Panc1 (cell line): ENCODE results near the gene DTYMK. TPM values are rescaled to one million over a fixed set of nuclear protein-coding genes. Genes with fewer than 3 reads are reported as not detected.

Experiments
- ATAC-seq: fragments of 200-7000 bp; cut with Tn5 transposase; 2 replicates; pipeline ENCODE4 v1.9.1; 2020; ENCODE audit warnings: mild to moderate bottlenecking, moderate library complexity
- BruUV-seq: library from RNA; stranded (reverse); fragments of 400-500 nt; replicated peaks from 2 replicates; lab custom pipeline; 2021; lab: Mats Ljungman, UMichigan
- CTCF ChIA-PET: fragments of 300-600 bp; sonication (Branson Sonifier 250); formaldehyde crosslinking; loops from one replicate; lab custom pipeline; 2022; ENCODE audit warnings: antibody characterized with exemption; lab: Charles Lee
- POLR2A ChIA-PET: fragments of 300-600 bp; sonication (Branson Sonifier 250); formaldehyde crosslinking; loops from one replicate; lab custom pipeline; 2022; ENCODE audit warnings: antibody characterized with exemption; lab: Charles Lee
- DNase-seq: peaks from one replicate; pipeline ENCODE4 v3.0.0-alpha.2; 2010; ENCODE audit warnings: low read depth, low spot score
- H3K27ac ChIP-seq: 2 replicates; pipeline ENCODE4 v1.5.1; 2011; ENCODE audit warnings: mild to moderate bottlenecking, low read length, inconsistent platforms
- H3K27me3 ChIP-seq: fragments of 200-500 bp; sonication (Bioruptor generic); 2 replicates; pipeline ENCODE4 v1.6.0; 2014; ENCODE audit warnings: low read length, inconsistent platforms; ENCODE audit not compliant: control insufficient read depth, insufficient read depth
- H3K36me3 ChIP-seq: fragments of 200-500 bp; sonication (Bioruptor generic); 2 replicates; pipeline ENCODE4 v1.5.1; 2014; ENCODE audit warnings: inconsistent platforms, mild to moderate bottlenecking, low read length, moderate library complexity; ENCODE audit not compliant: control insufficient read depth, insufficient read depth
- H3K4me1 ChIP-seq: 2 replicates; pipeline ENCODE4 v1.5.1; 2011; ENCODE audit warnings: inconsistent platforms, mild to moderate bottlenecking, low read length, moderate library complexity; ENCODE audit not compliant: control insufficient read depth, insufficient read depth
- H3K4me3 ChIP-seq, 2 experiments: 2 replicates each; pipeline ENCODE4 v1.5.1; 2011 to 2012; ENCODE audit warnings: low read depth in 2 of 2, low read length in 2 of 2, mild to moderate bottlenecking in 2 of 2, inconsistent platforms in 1 of 2, moderate library complexity in 1 of 2
- H3K9me3 ChIP-seq: fragments of 200-500 bp; sonication (Bioruptor generic); 2 replicates; pipeline ENCODE4 v1.5.1; 2014; ENCODE audit warnings: low read depth, mild to moderate bottlenecking, inconsistent platforms, low read length, moderate library complexity; ENCODE audit not compliant: control insufficient read depth, insufficient read depth
- CTCF ChIP-seq: fragments of 450-650 bp; IDR thresholded peaks from 2 replicates; pipeline ENCODE4 v1.5.1; 2017; ENCODE audit warnings: mild to moderate bottlenecking
- POLR2AphosphoS5 ChIP-seq: IDR thresholded peaks from 2 replicates; pipeline ENCODE4 v1.6.1; 2012; ENCODE audit warnings: mild to moderate bottlenecking, low read depth, low read length, moderate library complexity
- REST ChIP-seq, 2 experiments: IDR thresholded peaks; 2 replicates each; pipeline ENCODE4 v1.6.1; 2011 to 2012; ENCODE audit warnings: low read depth in 2 of 2, control low read depth in 1 of 2, low read length in 1 of 2, mild to moderate bottlenecking in 1 of 2, moderate library complexity in 1 of 2; ENCODE audit not compliant: insufficient read depth in 1 of 2
- SIN3A ChIP-seq: IDR thresholded peaks from 2 replicates; pipeline ENCODE4 v1.6.1; 2012; ENCODE audit warnings: low read depth, mild to moderate bottlenecking, low read length, moderate library complexity, borderline replicate concordance; ENCODE audit not compliant: insufficient read depth
- TCF7L2 ChIP-seq: IDR thresholded peaks from 2 replicates; pipeline ENCODE4 v1.6.1; 2011; ENCODE audit warnings: mild to moderate bottlenecking, low read depth, low read length, inconsistent platforms
- in situ Hi-C: cut with HindIII; loops from 2 replicates; pipeline ENCODE4 v1.10.0; 2016; ENCODE audit warnings: low sequenced_read_pairs, low pct_unique_long_range_greater_than_20kb
- intact Hi-C: fragments of 100-400 bp; cut with micrococcal nuclease; formaldehyde crosslinking; loops from one replicate; pipeline ENCODE4 v1.10.0; 2022; ENCODE audit not compliant: unreplicated experiment
- total RNA-seq: library from RNA; stranded (reverse); gene quantifications from one replicate; pipeline ENCODE4 v1.2.1, GENCODE V29; 2021; ENCODE audit not compliant: unreplicated experiment

DTYMK gene
- total RNA-seq, 1 experiment from 2014 or later = 122 TPM

- ChIA-PET CTCF (no interaction called here), POLR2A (no interaction called here)
- Histone ChIP-seq H3K27me3 (no peaks in the 10 kb centered on the region), H3K36me3 (no peaks in the 10 kb centered on the region; the same call in 1 of the 2 replicates), H3K9me3 (peaks cover 5% of the 10 kb centered on the region; the same call in 1 of the 2 replicates), H3K4me3 (no peak overlapping the region), H3K27ac (no peak overlapping the region), H3K4me1 (peaks cover 8% of the 10 kb centered on the region)
- DNase-seq = no peak
- in situ Hi-C loops (no loop called here), intact Hi-C loops (no loop called here)
- ATAC-seq = no peak
- TF ChIP-seq POLR2AphosphoS5 (no peak), CTCF (no peak), TCF7L2 (no peak), SIN3A (no peak), REST (IDR thresholded peaks at IDR 0.05; ENCODE audit: insufficient read depth in 1 of 2, low read depth in 2 of 2, low read length in 1 of 2) (no peak)
- no TSS peak for BruUV-seq
These were observed 45.0 kb downstream of the DTYMK start for GRCh38 chr2:241641631-241642030.

- POLR2A ChIA-PET = no interaction called here
- H3K27ac ChIP-seq = no peak overlapping the region
- CTCF ChIA-PET = no interaction called here
- H3K4me1 ChIP-seq = peaks cover 8% of the 10 kb centered on the region
- H3K4me3 ChIP-seq = no peak overlapping the region
- no TSS peak for BruUV-seq
- TF ChIP-seq TCF7L2 = peak; percentile 58; the same call in 1 of the 2 replicates
- TF ChIP-seq POLR2AphosphoS5 = no peak
- H3K9me3 ChIP-seq = peaks cover 5% of the 10 kb centered on the region; the same call in 1 of the 2 replicates
- intact Hi-C loops (no loop called here), in situ Hi-C loops (no loop called here)
- H3K27me3 ChIP-seq = no peaks in the 10 kb centered on the region
- DNase-seq = no peak
- peaks cover 3% of the 10 kb centered on the region; the same call in 1 of the 2 replicates for H3K36me3 ChIP-seq
- ATAC-seq = no peak
These were observed 46.3 kb downstream of the DTYMK start for GRCh38 chr2:241640165-241640795.

DNA sequence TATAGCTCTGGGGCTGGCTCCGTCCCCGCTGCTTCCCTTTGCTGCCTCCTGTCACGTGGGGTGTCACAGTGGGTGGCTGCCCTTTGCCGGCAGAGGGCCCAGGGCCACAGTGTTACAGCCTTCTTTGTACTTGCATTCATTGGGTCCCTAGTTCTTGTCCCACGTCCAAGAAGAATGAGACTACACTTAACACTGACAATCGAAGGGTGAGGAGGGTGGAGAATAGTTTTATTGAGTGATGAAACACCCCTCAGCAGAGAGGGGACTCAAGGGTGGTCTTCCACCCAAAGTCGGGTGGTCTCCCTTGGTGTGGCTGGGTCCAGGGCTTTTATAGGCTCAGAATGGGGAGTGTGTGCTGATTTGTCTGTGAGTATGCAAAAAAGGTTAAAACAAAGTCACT, 47.2 kb downstream of the DTYMK start:
- in situ Hi-C loops (no loop called here), intact Hi-C loops (no loop called here)
- DNase-seq = no peak
- Histone ChIP-seq H3K4me1 (peaks cover 11% of the 10 kb centered on the region), H3K9me3 (peaks cover 5% of the 10 kb centered on the region; the same call in 1 of the 2 replicates), H3K4me3 (no peak overlapping the region), H3K27me3 (no peaks in the 10 kb centered on the region), H3K27ac (no peak overlapping the region), H3K36me3 (peaks cover 3% of the 10 kb centered on the region; the same call in 1 of the 2 replicates)
- TF ChIP-seq POLR2AphosphoS5 = no peak
- no peak for TF ChIP-seq TCF7L2
- no peak for TF ChIP-seq REST (IDR thresholded peaks at IDR 0.05; ENCODE audit: insufficient read depth in 1 of 2, low read depth in 2 of 2, low read length in 1 of 2)
- no peak for TF ChIP-seq SIN3A
- TF ChIP-seq CTCF = no peak
- no TSS peak for BruUV-seq
- ATAC-seq = no peak
- POLR2A ChIA-PET = no interaction called here
- CTCF ChIA-PET = no interaction called here
